GM19324 (cell line): ENCODE data around the gene DDX25.

Experiments used
- ATAC-seq: cut with Tn5 transposase; IDR thresholded peaks from one replicate; pipeline ENCODE4 v1.9.1; 2021; ENCODE audit warnings: mild to moderate bottlenecking, moderate library complexity; ENCODE audit not compliant: unreplicated experiment, low FRiP score

The DDX25 gene

DNA sequence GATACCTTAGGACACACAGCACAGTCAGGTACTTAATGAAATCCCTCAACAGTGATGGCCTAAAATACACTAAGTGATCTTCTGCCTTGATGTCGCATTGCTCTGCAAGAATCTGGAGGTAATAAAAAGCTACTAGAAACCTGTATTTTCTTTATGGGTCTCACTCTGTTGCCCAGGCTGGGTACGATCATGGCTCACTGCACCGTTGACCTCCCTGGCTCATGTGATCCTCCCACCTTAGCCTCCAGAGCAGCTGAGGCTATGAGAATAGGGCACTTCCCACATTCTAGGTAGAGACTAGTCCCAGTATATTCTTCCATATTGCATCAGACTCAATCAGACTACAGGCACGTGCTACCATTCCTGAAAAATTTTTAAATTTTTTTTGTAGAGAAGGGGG is 63.2 kb downstream of the DDX25 start:
- ATAC-seq: no peak

DNA sequence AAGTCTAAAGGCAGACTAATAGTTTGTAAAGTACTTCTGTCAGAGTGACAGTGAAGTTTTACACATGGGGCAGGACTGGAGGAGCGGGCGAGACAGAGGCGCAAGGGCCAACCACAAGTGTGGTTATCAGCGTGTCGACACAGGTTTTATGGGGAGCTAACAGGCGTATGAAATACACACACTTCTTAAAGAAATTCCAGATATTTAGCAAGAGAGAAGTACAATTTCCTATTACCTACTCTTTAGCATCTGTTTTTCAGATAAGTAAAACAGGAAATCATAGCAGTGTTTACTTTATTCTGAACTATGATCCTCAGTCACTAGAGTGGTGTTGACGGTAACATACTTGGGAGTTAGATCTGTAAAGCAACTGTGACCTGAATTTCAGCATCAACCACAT is 64.0 kb downstream of the DDX25 start:
- no peak for ATAC-seq

DNA sequence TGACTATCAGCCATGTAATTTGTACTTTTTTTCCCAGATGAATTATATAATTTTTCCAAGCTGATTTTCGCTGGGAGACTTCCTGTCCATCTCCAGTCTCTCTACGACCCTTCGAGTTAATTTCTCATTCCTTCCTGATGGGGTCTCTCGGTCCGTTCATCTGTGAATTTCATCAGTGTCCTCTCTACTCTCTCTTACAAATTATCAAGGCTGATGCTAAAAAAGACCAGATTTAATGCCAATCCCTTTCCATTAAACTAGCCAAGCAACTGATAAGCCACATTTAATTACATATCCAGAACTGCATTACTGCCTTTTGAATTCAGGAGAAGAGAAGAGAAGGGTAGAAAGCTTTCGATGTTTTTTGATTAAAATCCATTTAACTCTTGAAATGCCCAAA is 67.3 kb downstream of the DDX25 start:
- no peak for ATAC-seq

DNA sequence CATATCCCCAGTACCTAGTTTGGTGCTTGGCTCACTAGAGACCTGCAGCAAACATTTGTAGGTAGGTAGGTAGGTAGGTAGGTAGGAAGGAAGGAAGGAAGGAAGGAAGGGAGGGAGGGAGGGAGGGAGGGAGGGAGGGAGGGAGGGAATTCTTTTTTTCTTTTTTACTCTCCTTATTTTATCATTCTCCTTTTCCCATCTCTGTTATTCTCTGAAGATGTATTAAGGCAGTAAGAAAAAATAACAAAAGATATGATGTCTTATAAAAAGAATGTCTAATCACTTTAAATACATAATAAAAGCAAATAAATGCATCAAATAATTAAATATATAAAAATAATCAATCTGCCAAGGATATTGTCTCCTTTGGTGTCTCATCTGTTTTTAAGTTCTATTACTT is 70.0 kb downstream of the DDX25 start:
- no peak for ATAC-seq

DNA sequence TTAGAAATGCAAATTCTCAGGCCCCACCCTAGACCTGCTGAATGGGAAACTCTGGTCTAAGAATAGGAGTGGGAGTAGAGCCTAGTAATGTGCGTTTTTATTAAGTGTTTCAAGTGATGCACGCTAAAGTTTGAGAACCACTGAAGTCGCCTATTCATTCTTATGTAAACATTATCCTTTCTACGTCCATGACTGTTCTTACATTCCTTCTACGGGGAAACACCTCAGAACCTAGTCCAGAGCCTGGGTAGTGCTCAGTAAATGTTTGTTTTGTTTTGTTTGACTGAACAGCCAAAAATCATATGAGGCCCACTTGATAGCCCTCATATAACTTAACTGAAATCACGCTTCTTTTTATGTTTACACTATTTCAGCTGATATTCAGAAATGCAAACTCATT is 71.3 kb downstream of the DDX25 start:
- ATAC-seq: no peak

DNA sequence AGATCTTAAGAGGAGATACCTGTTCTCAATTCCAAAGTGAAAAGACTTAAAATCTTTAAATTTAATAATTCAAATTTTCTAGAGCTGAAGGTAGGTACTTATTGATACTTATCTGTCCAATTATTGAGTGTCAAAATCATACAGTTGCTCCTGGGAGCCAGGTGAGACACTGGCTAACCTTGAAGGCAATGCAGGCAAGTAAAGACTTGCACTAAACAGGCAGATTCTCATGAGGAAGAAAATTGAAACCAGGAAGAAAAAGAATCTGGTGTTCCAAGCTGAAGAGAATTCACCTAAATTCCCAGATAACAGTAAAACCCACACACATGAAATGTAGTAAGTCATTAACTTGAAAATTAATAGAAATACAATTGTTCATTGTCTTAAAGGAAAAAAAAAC is 71.8 kb downstream of the DDX25 start:
- ATAC-seq: no peak

DNA sequence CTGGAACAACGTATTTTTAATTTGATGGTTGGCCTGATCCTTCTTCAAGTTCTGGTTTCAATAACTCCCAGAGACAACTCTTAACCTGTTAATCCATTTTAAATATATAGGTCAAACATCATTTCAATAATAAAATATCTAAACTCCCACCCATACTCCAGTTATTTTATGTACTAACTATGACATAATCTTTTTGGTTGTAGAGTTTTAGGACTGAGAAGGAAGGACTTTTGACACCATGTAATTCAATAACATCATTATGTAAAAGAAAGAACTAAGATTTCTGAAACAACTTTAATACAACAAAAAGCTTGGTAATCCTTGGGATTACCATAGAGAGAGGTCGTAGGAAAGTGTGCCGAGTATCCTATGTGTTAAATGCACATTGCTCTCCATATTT is 73.0 kb downstream of the DDX25 start:
- no peak for ATAC-seq

DNA sequence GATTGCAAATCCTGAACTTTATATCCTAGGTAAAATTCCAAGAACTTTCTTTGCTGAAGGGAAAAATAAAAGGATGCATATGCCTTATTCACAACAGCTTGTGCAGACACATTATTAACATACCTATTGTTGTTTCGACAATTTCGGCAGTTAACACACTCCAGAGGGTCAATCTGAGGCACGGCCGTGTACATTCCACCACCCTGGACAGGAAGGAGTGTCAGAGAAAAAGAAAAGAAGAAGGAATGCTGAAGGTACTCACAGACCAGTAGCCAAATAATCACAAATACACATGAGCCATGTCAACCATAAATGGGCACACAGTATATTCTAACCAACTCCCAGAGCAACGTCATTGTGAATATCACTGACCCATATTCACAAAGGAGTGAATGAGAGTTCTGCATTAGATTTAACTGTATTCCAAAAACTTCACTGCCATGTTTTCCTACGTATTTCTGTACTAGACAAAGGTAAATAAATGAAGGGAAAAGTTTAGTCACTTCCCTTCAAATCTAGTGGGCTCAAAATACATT is 73.9 kb downstream of the DDX25 start:
- no peak for ATAC-seq
